DMS 273 (cell line): ENCODE measurements around the gene FNDC3A.
"Not testable (repeated sequence)": the region's sequence is repeated elsewhere in the genome, so short reads cannot be mapped to it uniquely, and the experiment has no call there.

Source experiments
- DNase-seq: peaks from one replicate; lab custom pipeline; 2025; ENCODE audit not compliant: unreplicated experiment; lab: John Stamatoyannopoulos, UW

The FNDC3A gene

DNA sequence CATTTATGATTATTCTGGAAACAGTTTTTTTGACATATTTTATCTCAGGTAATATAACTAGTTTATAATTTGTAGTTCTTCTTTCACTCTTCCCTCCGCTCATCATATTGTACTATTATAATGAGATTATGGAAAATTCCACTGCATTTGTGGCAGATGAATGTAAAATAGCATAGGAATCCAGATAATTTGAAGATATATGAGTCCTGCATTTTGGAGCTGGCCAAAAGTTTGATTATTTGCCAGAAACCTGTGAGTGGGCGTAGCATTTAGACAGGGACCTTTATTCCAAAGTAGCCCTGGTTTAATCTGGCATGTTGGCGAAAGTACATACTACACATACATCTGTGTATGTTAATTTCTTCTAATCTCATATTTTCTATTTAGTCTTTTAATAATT, 65.2 kb downstream of the FNDC3A start:
- no peak for DNase-seq

DNA sequence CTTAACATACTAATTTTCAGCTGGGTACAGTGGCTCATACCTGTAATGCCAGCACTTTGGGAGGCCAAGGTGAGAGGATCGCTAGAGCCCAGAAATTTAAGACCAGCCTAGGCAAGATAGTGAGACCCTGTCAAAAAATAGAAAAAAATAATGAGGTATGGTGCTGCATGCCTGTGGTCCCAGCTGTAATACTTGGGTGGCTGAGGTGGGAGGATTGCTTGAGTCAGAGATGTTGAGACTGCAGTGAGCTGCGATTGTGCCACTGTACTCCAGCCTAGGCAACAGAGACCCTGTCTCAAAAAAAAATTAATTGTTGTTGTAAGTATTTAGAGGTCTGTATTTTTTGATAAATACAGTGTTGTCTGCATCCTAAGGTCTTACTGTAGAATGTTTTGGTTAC, 66.8 kb downstream of the FNDC3A start:
- no peak for DNase-seq

DNA sequence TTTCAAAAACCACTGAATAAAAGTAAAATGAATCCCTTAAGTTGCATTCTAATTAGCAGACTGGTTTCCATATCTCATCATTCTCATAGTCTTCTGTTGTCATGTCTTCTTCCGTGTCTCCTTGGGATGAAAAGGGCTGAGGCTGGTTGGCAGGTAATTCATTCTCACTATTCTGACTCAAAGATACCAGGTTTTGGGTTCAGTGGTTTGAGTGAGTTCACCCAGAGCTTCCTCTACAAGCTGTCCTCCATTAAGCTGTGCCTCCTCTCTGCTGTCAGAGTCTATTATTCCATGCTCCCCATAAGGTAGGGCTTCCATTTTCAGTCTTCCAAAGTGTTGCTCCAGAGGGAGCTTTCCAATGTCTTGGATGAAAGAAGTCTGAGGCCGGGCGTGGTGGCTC, 68.3 kb downstream of the FNDC3A start:
- DNase-seq = no peak

DNA sequence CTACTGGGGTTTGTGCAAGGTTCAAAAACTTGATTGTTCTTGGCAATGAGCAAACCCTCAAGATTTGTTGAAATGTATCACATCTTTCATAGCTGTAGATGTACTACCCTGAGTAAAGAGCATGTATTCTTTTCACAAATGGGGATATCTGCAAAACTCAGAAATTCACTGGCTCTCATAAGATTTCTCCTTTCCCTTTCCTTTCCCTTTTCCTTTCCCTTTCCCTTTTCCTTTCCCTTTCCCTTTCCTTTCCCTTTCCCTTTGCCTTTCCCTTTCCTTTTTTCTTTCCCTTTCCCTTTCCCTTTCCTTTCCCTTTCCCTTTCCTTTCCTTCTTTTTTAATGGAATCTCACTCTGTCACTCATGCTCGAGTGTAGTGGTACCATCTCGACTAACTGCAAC, 69.1 kb downstream of the FNDC3A start:
- DNase-seq = no peak

DNA sequence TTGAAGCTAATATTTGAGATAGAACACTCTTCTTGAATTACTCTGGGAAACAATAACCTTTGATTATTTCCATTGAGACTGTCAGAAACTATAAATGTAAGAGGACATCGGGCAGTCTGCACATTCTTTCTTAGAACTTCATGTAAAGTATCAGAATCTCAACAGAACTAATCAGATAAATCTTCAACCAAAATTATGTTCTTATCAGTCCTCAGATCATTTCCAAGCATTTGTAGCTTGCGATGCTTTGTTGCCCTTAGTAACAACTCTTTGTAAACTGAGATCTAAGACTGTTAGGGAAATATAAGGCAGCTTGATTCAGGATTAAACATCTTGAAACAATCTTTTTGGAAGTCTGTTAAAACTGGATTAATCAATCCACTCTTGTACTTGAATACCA, 70.3 kb downstream of the FNDC3A start:
- no peak for DNase-seq

DNA sequence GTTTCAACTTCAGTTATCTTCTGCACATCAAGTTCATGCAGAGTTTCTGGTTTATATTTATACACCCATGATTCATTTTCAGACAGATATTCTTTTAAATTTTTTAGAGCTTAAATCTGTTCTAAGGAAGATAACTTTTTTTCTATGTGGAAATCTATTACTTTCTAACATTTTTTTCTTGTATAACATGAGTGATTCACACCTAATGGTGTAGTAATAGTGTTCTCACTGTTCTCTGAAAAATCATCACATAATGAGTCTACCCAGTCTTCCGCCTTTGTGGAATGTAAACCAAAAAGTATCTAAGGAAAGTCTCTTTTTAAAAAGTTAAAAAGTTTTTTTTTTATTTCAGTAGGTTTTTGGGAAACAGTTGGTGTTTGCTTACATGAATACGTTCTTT, 70.8 kb downstream of the FNDC3A start:
- no peak for DNase-seq

DNA sequence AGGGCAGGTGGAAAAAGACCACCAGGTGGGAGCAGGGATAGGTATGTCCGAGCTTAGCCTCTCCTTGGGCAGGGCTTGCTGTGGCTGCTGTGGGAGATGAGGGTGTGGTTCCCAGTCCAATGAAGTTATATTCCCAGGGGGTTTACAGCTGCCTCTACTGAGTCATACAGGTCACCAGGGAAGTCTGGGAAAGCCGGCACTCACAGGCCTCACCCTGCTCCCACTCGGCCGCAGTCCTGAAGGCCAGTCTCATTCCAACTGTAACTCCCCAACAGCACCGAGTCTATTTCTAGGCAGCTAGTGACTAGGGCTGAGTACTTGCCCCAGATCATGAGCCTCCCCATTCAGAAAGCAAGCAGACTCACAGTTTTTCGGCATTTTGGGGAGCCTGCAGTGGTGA, 77.1 kb downstream of the FNDC3A start:
- no peak for DNase-seq

DNA sequence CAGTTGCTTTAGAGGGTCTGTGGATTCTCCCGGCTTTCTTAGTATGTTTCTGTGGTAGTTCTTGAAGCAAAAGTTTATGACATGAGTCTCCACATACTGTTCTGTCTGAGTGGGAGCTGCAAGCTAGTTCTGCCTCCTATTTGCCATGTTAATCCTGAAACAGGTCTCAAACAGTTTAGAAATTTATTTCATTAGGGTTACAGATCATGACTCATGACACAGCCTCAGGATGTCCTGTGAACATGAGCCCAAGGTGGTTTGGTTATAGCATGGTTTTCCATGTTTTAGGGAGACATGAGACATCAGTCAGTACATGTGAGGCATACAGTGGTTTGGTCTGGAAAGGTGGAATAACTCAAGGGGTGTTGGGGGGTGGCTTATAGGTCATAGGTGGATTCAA, 77.5 kb downstream of the FNDC3A start:
- no peak for DNase-seq

DNA sequence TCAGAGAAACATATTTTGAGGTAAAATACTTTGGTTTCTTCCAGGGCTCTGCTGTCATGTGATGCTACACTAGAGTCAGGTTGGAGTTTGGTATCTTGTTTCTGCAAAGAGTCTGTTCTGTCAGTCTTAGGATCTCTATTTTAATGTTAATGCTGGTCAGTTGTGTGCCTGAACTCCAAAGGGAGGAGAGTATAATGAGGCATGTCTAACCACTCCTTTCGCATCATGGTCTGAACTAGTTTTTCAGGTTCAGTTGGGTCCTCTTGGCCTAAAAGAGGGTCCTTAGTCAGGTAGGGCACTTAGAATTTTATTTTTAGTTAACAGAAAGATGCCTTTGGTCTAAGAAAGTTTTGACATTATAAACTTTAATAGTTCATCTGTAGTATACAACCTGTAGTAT, 78.2 kb downstream of the FNDC3A start:
- no peak for DNase-seq

DNA sequence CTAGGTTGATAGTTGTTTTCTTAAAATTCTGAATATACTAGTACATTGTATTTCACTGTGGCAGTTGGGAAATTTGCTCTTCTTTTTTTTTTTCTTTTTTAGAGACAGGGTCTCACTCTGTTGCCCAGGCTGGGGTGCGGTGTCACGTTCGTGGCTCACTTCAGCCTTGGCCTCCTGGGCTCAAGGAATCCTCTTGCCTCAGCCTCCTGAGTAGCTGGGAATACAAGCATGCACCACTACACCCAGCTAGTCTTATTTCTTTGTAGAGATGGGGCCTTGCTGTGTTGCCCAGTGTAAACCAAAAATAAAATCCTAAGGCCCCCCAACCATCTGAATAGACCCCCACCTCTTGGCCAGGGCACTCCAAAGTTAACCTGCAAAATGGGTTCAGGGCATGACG, 79.3 kb downstream of the FNDC3A start:
- DNase-seq = no peak

DNA sequence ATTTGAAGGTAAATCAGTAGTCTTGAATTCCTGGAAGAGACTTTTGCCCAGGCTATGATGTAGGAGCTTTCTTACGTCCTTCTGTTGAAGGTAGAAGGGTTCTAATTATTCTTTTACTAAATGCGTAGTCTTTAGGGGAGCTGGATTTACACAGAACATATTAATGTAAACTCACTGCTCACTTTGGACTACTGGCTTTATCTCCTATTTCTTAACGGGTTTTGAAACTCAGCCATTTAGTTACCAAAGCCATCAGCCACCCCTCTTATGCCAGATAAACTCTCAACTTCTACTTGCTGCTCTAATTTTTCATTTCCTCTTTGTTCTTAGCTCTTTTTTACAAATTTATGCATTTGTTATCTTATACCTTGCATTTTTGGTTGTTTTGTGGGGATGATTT, 81.5 kb downstream of the FNDC3A start:
- DNase-seq = no peak

DNA sequence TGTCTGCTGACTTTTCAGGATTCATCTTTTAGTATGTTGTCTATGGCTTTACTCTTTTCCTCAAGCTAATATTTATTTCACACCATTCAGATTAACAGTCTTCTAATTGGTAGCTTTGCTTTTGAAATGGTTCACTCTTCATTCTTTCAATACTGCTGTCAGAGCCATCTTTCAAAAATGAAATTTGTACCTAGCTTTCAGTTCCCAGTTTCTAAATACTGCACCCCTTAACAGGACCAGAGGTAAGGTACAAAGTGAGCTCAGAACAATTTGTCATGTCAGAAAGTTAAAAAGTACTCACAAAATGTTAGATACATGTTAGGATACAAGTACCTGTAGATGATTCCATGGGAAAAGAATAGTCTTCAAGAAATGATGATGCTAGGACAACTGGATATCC, 83.0 kb downstream of the FNDC3A start:
- no peak for DNase-seq

DNA sequence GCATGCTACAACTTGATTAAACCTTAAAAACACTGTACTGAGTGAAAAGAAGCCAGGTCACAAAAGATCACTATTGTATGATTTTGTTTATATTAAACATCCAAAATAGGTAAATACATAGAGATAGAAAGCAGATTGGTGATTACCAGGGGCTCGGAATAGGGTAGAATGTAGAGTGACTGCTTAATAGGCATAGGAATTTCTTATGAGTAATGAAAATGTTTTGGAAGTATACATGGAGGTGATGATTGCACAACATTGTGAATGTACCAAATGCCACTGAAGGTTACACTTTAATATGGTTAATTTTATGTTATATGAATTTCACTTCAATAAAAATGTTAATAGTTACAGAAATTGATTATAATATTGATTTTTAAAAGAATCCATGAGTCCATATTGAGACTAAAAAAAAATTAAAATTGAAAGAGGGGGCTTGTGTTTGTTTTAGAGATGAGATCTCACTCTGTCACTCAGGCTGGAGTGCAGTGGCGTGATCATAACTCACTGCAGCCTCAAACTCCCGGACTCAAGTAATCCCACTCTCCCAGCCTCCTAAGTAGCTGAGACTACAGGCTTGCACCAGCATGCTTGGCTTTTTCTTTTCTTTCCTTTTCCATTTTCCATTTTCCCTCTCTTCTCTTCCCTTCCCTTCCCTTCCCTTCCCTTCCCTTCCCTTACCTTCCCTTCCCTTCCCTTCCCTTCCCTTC, 85.1 kb downstream of the FNDC3A start:
- DNase-seq = no peak

DNA sequence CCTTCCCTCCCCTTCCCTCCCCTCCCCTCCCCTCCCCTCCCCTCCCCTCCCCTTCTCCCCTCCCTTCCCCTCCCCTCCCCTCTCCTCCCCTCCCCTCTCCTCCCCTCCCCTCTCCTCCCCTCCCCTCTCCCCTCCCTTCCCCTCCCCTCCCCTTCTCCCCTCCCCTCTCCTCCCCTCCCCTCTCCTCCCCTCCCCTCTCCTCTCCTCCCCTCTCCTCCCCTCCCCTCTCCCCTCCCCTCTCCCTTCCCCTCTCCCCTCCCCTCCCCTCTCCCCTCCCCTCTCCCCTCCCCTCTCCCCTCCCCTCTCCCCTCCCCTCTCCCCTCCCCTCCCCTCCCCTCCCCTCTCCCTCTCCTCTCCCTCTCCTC, 85.7 kb downstream of the FNDC3A start:
- not testable (repeated sequence) for DNase-seq

DNA sequence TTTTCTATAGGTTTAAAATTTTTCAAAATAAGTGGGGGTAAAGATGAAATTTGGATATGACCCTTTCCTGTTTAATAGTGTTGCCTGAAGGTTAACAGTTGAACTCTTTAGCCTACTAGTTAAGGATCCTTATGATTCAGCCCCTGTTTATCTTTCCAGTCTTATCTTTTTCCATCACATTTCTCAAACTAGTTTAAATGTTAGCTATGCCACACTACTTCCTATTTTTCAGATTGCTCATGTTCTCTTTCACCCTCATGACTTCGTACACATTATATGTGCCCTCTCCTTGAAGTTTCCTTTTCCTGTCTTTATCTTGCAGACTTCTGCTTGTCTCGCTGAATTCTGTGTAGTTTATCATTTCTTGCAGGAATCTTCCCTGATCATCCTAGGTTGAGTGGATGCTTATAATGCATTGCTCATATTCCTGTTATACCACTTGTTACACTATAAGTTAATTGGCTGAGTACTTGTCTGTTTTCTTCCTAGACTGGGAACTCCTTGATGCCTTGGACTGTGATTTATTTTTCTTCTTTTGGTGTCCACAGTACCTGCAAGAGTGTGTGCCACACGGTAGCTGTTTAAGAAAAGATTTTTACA, 86.7 kb downstream of the FNDC3A start:
- DNase-seq = no peak

DNA sequence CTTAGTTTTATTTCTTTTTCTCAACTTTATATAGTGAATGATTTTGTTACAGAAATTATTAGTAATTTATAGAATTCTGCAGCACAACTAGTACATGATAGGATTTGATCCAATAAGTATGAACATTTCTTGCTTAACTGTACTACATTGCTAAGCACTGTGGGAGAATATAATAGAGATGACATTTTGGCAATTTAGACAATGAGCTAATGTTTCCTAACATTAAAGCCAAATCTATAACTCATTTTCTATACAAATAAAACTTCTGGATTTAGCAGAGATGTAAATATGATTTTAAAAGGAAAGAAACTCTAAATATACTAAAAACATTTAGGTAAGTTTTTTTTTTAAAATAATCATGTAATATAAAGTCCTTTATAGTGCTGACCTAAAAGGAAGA, 87.3 kb downstream of the FNDC3A start:
- no peak for DNase-seq

DNA sequence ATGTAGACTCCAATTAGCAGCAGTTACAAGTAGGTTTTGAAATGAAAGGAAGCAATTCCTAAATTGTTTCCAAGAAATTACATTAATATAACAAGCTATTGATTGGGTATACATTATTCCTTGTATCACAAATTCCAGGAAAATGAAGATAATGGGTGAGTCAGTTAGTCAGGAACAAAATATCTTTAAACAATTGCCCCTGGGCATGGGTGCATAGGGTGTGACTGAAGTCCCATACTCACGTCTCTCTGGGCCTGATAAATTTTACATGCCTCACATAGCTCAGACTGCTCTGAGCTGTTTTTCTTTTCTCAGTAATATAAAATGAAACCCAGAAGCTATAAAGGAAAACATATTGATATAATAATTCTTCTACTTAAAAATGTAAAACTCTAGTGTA, 87.8 kb downstream of the FNDC3A start:
- no peak for DNase-seq

DNA sequence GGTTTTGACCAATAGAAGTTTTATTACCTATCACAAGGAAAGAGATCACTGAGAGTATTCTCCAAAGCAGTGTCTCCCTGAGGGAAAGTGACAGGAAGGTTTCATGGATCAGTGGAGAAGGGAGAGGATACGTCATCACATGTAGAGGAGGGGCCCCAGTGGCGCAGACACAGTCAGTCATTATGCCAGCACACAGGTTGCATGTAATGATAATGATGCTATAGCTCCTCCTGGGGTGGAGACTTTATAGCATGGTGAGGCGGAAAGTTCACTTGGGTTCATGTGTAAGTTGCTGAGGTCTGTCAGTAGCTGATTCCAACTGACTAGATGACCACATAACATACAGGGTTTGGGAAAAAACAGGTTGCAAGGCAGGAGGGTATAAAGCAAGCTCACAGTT, 88.8 kb downstream of the FNDC3A start:
- DNase-seq = no peak

DNA sequence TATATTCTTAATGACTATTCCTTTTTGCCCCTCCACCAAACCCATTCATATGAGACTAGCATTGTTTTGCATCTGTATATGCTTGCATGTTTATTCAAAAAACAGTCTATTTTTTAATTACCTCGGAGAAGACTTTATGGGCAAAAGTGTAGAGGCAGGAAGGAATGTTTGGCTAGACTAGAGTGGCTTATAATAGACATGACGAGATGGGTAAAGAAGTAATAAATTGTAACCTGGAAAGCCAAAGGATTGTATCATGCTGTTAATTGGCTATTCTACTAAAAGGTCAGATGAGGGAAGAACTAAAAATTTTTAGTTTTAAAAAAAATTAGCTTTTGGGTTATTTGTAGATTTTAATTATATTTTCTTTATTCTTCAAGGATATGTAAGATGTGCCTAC, 91.1 kb downstream of the FNDC3A start:
- no peak for DNase-seq

DNA sequence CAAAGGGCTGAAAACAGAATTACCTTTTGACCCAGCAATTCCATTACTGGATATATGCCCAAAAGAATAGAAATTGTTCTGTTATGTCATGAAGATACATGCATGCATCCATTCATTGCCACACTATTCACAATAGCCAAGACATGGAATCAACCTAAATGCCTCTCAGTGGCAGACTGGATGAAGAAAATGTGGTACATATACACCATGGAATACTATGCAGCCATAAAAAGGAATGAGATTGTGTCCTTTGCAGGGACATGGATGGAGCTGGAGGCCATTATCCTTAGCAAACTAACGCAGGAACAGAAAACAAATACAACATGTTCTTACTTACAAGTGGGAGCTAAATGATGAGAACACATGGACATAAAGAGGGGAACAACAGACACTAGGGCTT, 92.8 kb downstream of the FNDC3A start:
- not testable (repeated sequence) for DNase-seq

DNA sequence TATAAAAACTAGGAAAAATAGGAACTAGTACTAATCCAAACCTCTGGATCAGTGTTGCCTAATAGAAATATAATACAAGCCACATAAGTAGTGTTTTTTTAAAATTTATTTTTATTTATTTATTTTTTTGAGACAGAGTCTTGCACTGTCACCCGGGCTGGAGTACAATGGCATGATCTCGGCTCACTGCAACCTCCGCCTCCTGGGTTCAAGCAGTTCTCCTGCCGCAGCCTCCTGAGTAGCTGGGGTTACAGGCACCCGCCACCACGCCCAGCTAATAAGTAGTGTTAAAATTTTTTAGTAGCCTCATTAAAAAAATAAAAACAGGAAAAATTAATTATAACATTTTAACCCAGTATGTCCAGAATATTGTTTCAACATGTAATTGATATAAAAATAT, 94.3 kb downstream of the FNDC3A start:
- DNase-seq = not testable (repeated sequence)

DNA sequence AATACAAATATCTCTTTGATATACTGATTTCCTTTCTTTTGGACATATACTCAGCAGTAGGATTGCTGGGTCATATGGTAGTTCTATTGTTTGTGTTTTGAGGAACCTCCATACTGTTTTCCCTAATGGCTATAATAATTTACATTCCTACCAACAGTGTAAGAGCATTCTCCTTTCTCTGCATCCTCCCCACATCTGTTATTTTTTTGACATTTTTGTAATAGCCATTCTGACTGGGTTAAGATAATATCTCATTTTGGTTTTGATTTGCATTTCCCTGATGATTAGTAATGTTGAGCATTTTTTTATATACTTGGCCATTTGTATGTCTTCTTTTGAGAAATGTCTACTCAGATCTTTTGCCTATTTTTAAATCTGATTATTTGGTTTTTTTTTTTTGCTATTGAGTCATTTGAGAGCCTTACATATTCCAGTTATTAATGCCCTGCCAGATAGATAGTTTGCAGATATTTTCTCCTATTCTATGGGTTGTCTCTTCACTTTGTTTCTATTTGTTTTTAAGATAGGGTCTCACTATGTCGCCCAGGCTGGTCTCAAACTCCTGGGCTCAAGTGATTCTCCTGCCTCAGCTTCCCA, 95.7 kb downstream of the FNDC3A start:
- DNase-seq = no peak
